PC-3 (cell line): Measurements from ENCODE around the gene CSAD.
"Not testable (repeated sequence)": the region's sequence is repeated elsewhere in the genome, so short reads cannot be mapped to it uniquely, and the experiment has no call there.

Experiments
- CTCF ChIP-seq: fragments of 300-600 bp; sonication (generic); conservative IDR thresholded peaks from 2 replicates; pipeline ENCODE4 v1.5.1; 2017; ENCODE audit warnings: antibody characterized with exemption, low read depth, mild to moderate bottlenecking, low read length
- EZH2phosphoT487 ChIP-seq: fragments of 300-600 bp; sonication (generic); IDR thresholded peaks from 2 replicates; pipeline ENCODE4 v1.6.1; 2018; ENCODE audit warnings: mild to moderate bottlenecking, antibody characterized with exemption, low read length, borderline replicate concordance

DNA sequence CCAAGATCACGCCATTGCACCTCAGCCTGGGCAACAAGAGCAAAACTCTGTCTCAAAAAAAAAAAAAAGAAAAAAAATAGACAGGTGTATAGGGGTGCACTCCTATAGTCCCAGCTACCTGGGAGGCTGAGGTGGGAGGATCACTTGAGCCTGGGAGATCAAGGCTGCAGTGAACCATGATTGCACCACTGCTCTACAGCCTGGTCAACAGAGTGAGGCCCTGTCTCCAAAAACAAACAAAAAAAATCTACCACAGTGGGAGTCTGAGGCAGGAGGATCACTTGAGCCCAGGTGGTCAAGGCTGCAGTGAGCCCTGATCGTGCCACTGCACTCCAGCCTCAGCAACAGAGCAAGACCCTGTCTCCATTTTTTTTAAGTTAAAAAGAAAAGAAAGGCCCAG, 17.7 kb downstream of the CSAD start:
- not testable (repeated sequence) for TF ChIP-seq CTCF, EZH2phosphoT487
